ENCODE measurements around the gene LRCH4. TPM values are rescaled to one million over a fixed set of nuclear protein-coding genes. Genes with fewer than 3 reads are reported as not detected.
"Not testable (repeated sequence)": the region's sequence is repeated elsewhere in the genome, so short reads cannot be mapped to it uniquely, and the experiment has no call there.

LRCH4 gene
- total RNA-seq, 2 donors from 2014 or later = 66.4 to 69.0 TPM

DNA sequence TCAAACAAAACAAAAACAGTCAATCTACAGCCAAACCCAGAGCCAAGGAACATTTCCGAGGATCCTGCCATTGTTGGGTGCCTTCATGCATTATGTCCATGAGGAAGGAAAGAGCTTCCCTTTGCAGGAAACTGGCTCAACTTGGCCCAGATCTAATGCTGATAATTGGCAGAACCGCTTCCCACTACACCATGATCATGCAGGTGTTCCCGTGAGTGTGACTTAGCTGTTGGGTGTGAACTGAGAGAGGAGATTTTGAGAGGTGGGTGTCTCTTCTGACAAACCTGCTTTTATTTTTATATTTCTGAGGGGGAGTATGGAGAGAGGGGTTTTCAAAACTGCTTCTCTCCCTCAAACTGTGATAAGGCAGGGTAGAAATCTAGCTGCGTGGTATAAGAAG lies 26.8 kb downstream of the LRCH4 start:
- intact Hi-C loops (cut with DNase I, micrococcal nuclease) = loop anchor here (5.0 kb wide), 1 partner anchor 87 kb away; no protein-coding TSS in a partner anchor
- ATAC-seq = no peak
- DNase-seq = no peak

GRCh38 chr7:100556541-100556940 lies 29.4 kb downstream of the LRCH4 start:
- intact Hi-C loops (cut with DNase I, micrococcal nuclease) = loop anchor here (5.0 kb wide), 1 partner anchor 84 kb away; no protein-coding TSS in a partner anchor
- ATAC-seq (no peak), DNase-seq (no peak)

- DNase-seq (no peak), ATAC-seq (no peak)
- intact Hi-C loops (cut with DNase I, micrococcal nuclease) = loop anchor here (5.0 kb wide), 1 partner anchor 83 kb away; no protein-coding TSS in a partner anchor
Observed at GRCh38 chr7:100555701-100556100, 30.2 kb downstream of the LRCH4 start.

GRCh38 chr7:100553032-100553431 lies 32.9 kb downstream of the LRCH4 start:
- intact Hi-C loops (cut with DNase I, micrococcal nuclease) = no loop called here
- DNase-seq (no peak), ATAC-seq (no peak)

DNA sequence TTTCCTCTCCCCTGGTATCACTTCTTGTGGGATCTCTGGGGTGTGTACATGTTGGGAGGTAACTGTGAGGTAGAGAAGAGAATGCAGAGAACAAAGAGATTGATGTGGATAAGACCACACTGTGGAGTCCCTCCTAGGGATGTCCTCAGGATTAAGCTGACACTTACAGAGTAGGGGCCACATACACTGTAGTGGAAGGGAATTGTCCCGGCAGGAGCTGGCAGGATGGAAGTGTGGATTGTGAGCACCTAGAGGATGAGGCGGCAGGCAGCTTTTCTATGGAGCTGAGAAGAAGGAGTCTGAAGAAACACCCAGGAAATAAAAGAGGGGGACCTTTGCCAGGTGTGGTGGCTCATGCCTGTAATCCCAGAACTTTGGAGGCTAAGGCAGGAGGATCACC lies 33.4 kb downstream of the LRCH4 start:
- ATAC-seq (no peak), DNase-seq (no peak)
- intact Hi-C loops (cut with DNase I, micrococcal nuclease) = no loop called here

GRCh38 chr7:100548446-100548845 lies 37.5 kb downstream of the LRCH4 start:
- intact Hi-C loops (cut with DNase I, micrococcal nuclease); DNase-seq; ATAC-seq: not testable (repeated sequence)

GRCh38 chr7:100547872-100548271 lies 38.1 kb downstream of the LRCH4 start:
- ATAC-seq (no peak), DNase-seq (no peak)
- intact Hi-C loops (cut with DNase I, micrococcal nuclease) = no loop called here

GRCh38 chr7:100546926-100547800 lies 38.8 kb downstream of the LRCH4 start:
- intact Hi-C loops (cut with DNase I, micrococcal nuclease) = no loop called here
- DNase-seq = peak; percentile 52 to 68
- ATAC-seq = peak; percentile 55

- peak; percentile 86 for ATAC-seq
- intact Hi-C loops (cut with DNase I, micrococcal nuclease) = no loop called here
- DNase-seq = no peak
Observed at GRCh38 chr7:100546129-100546925, 39.6 kb downstream of the LRCH4 start.

DNA sequence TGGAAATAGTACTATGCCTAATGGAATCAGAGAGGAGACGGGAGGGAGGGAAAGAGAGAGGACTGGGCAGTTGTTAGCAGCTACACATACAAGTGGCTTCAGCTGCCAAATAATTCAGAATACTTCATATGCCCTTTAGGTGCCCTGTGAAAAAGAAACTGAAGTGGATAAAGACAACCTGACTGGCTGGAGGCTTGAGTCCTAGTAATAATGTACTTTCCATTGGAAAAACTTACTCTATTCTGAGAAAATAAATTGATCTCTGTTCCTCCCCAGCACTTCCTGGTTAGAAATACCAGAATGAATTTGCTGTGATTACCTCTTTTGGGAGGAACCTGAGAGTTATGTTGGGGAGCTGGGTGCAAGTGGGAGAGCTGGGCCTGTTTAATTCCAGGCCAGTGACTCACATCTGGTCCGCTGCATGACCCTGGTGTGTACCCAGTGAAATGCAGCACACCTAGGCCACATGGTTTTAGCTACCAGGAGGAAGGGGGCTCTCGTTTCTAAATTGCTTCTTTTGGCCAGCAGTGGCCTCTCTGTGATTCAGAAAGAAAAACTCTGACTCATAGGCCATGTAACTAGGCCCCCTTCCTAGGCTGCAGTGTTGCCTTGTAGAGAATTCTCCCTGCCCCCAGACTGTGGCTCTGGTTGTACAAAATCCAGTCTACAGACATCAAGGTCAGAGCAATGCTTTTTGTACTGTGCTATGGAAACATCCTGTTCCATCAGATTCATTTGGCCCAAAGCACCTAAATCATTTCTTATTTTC lies 40.4 kb downstream of the LRCH4 start:
- intact Hi-C loops (cut with DNase I, micrococcal nuclease) = no loop called here
- ATAC-seq = peak; percentile 34

DNA sequence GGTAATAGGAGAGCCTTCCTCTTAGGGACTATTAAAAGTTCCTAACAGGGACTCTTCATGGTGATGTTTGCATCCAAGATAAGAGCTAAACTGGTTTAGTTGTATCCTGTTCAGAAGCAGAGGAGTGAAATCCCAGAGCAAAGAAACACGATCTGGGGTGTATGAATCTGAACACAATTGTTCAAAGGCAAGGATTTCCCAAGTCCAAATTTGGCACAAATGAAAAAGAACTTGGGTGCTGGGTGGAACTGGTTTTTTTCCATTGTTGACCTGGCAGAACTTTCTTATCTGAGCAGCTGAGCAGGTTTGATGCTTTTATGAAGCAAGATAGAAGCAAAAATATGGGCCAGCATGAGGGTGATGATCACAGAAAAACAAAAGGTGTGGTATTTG lies 41.0 kb downstream of the LRCH4 start:
- ATAC-seq = peak; percentile 2
- intact Hi-C loops (cut with DNase I, micrococcal nuclease) = no loop called here
- DNase-seq = no peak

More for the DNA sequence above, 40.4 kb downstream of the LRCH4 start:
- peak in 1 of 2 donors; percentile 74 for DNase-seq

DNA sequence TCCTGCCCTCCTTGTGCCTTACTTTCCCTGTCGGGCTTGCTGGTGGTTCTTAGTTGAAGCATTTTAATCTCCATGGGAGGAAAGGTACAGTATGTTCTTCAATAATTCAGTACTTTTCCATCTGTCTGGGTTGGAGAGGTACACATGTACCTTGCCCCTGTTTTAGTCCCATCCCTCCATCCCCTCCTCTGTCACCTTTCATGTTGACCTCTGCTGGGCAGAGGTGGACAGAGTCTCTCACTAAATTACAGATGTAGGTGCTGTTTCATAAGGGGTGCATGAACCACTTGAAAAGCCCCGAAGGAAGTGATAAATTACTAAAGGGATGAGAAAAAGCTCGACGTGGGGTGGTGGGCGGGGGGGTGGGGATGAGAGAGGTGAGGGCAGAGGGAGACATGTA lies 41.5 kb downstream of the LRCH4 start:
- no peak for DNase-seq
- ATAC-seq = no peak
- intact Hi-C loops (cut with DNase I, micrococcal nuclease) = no loop called here

GRCh38 chr7:100543586-100543985 lies 42.3 kb downstream of the LRCH4 start:
- ATAC-seq (no peak), DNase-seq (no peak)
- intact Hi-C loops (cut with DNase I, micrococcal nuclease) = no loop called here

DNA sequence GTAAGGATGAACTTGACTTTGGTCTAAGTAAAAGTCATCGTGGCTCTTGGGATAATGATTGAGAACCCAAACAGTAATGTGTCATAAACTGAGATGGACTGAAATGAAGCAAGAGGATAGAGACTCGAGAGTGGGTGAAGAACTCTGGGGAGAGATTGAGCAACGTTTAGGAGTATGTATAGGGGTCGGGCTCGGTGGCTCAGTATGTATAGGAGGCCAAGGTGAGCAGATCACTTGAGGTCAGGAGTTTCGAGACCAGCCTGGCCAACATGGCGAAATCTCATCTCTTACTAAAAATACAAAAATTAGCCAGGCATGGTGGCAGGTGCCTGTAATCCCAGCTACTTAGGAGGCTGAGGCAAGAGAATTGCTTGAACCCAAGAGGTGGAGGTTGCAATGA lies 44.6 kb downstream of the LRCH4 start:
- ATAC-seq; DNase-seq; intact Hi-C loops (cut with DNase I, micrococcal nuclease): not testable (repeated sequence)

DNA sequence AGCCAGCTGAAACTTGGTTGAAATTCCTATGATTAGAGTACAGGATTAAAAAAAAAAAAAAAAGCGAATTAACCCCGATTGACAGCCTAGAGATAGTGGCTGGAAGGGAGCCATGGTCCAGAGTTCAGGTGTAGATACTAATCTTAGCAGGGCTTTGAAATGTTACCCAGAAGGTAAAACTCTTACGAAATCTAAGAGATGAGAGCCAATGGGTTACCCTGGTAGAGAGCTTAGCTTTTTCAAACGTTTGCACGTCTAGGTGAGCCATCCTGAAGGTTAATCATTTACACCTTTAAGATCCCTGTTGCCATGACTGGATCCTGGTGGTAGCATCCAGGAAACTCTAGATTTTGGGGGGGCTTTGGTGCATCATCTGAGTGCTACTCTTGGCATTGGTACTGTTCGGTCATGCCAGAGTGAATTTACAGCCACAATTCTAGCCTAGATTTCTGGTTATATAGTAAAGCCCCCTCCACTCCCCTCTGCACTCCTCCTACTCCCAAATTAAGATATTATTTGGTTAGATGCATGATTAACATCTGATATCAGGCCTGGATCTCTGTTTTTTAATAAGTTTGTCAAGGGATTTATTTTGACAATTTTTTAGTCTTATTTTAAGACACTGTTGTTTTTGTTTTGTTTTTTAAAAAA lies 45.7 kb downstream of the LRCH4 start:
- intact Hi-C loops (cut with DNase I, micrococcal nuclease) = no loop called here
- ATAC-seq (peak; percentile 61), DNase-seq (peak; percentile 80 to 81)

DNA sequence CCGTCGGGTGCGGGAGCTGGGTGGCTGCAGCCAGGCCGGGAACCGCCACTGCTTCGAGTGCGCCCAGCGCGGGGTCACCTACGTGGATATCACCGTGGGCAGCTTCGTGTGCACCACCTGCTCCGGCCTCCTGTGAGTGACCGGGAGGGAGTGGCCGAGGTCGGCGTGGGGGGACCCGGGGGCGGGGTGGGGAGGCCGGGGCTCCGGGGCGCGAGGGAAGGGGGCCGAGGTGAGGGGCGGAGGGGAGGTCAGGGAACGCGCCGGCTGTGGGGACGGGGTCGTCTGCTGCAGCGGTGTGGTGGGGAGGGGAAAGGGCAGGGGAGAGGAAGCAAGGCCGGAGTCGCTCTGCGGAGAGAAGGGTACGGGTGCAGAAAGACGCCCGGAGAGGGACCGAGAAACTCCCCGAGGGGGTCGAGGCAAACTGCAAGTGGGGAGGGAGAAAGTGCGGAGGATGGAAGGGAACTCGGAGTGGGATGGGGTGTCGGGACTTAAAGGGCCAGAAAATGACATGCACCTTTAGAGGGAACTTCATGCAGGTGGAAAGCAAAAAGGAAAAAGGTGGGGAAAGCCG lies 46.4 kb downstream of the LRCH4 start:
- intact Hi-C loops (cut with DNase I, micrococcal nuclease) = no loop called here
- ATAC-seq (peak; percentile 6), DNase-seq (no peak)

DNA sequence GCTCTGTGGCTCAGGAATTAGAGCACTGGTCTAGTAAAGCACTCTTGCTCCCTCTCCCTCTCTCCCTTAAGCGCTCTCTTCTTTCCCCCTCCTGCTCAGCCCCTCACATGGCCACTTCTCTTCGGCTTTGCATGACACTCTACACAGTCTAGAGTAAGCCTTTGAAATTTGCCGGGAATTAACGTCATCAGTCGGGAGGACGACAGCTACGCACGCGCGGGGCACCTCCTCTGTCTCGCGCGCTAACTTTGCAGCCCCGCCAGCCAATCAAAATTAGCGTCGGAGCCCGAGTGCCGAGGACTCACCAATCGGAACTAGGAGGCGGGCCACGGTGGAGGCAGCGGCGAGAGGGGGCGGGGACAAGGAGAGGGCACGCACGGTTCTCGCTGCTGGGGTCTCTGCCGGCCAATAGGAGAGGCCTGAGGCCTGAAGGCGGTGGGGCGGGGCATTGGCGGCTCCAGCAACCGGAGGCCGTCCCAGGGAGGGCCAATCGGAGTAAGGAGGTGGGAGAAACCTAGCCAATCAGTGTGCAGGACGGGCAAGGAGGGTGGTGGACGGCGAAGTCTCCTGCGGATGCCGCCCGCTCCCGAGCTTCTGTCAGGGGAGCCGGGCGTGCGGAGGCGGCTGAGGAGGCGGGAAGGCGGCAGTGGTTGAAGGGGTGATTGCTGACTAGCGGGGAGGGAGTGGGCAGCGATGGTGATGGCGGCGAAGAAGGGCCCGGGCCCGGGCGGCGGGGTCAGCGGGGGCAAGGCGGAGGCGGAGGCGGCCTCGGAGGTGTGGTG lies 47.1 kb downstream of the LRCH4 start, which contains the start of gene AGFG2:
Gene AGFG2, plus strand, starts transcription at position 550 of the 782 bp plus-strand sequence. Its CDS starts 144 bp downstream, at position 694.
- ATAC-seq = peak; percentile 89
- intact Hi-C loops (cut with DNase I, micrococcal nuclease) = no loop called here

More for the DNA sequence above, 47.1 kb downstream of the LRCH4 start, which contains the start of gene AGFG2:
- DNase-seq = peak; percentile 100

All from left colon (tissue), 2 donors.